ENCODE measurements around the gene THBS2. TPM values are rescaled to one million over a fixed set of nuclear protein-coding genes. Genes with fewer than 3 reads are reported as not detected.

The THBS2 gene
- total RNA-seq, 1 donor from 2014 or later = 0.13 TPM

GRCh38 chr6:169288591-169288990, 34.9 kb upstream of the THBS2 start:
- Mint-ChIP-seq H3K4me3 (no peak overlapping the region), H3K27ac (no peak overlapping the region), H3K36me3 (no peaks in the 10 kb centered on the region), H3K27me3 (ENCODE audit: insufficient read depth, low read depth) (peaks cover 2% of the 10 kb centered on the region), H3K9me3 (peaks cover 7% of the 10 kb centered on the region), H3K4me1 (peaks cover 13% of the 10 kb centered on the region)
- no peak for TF ChIP-seq EZH2 (IDR thresholded peaks at IDR 0.05)
- TF ChIP-seq, protein P1, sequence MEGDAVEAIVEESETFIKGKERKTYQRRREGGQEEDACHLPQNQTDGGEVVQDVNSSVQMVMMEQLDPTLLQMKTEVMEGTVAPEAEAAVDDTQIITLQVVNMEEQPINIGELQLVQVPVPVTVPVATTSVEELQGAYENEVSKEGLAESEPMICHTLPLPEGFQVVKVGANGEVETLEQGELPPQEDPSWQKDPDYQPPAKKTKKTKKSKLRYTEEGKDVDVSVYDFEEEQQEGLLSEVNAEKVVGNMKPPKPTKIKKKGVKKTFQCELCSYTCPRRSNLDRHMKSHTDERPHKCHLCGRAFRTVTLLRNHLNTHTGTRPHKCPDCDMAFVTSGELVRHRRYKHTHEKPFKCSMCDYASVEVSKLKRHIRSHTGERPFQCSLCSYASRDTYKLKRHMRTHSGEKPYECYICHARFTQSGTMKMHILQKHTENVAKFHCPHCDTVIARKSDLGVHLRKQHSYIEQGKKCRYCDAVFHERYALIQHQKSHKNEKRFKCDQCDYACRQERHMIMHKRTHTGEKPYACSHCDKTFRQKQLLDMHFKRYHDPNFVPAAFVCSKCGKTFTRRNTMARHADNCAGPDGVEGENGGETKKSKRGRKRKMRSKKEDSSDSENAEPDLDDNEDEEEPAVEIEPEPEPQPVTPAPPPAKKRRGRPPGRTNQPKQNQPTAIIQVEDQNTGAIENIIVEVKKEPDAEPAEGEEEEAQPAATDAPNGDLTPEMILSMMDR (IDR thresholded peaks at IDR 0.05) = no peak
- no peak for TF ChIP-seq EZH2phosphoT487 (IDR thresholded peaks at IDR 0.05)
- Histone ChIP-seq H4K20me1 (ENCODE audit: low read depth) (no peaks in the 10 kb centered on the region), H3K27ac (no peak overlapping the region), H3K4me2 (no peak overlapping the region), H3K79me2 (ENCODE audit: low read depth) (no peaks in the 10 kb centered on the region), H2AFZ (replicated peaks) (no peak overlapping the region), H3K36me3 (no peaks in the 10 kb centered on the region), H3F3A (ENCODE audit: low read depth) (no peaks in the 10 kb centered on the region), H3K4me3 (no peak overlapping the region), H3K9me3 (ENCODE audit: low read depth) (no peaks in the 10 kb centered on the region), H3K9ac (no peak overlapping the region), H3K4me1 (no peaks in the 10 kb centered on the region), H3K27me3 (no peaks in the 10 kb centered on the region)
- no peak for DNase-seq (ENCODE audit: low spot score)

DNA sequence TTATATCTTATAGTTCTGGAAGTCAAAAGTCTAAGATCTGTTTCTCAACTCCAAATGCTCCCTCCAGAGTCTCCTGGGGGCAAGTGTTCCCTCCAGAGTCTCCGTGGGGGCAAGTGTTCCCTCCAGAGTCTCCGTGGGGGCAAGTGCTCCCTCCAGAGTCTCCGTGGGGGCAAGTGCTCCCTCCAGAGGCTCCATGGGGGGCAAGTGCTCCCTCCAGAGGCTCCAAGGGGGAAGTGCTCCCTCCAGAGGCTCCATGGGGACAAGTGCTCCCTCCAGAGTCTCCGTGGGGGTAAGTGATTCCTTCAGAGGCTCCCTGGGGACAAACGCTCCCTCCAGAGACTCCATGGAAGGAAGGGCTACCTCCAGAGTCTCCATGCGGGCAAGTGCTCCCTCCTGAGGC, 34.0 kb upstream of the THBS2 start:
- Histone ChIP-seq H3F3A (ENCODE audit: low read depth) (no peaks in the 10 kb centered on the region), H3K9ac (no peak overlapping the region), H2AFZ (replicated peaks) (no peak overlapping the region), H3K4me1 (no peaks in the 10 kb centered on the region), H3K4me2 (no peak overlapping the region), H4K20me1 (ENCODE audit: low read depth) (no peaks in the 10 kb centered on the region), H3K79me2 (ENCODE audit: low read depth) (no peaks in the 10 kb centered on the region), H3K27ac (no peak overlapping the region), H3K4me3 (no peak overlapping the region), H3K27me3 (no peaks in the 10 kb centered on the region), H3K36me3 (no peaks in the 10 kb centered on the region), H3K9me3 (ENCODE audit: low read depth) (no peaks in the 10 kb centered on the region)
- H3K27ac Mint-ChIP-seq = no peak overlapping the region
- peaks cover 2% of the 10 kb centered on the region for H3K27me3 Mint-ChIP-seq (ENCODE audit: insufficient read depth, low read depth)
- no peaks in the 10 kb centered on the region for H3K36me3 Mint-ChIP-seq
- TF ChIP-seq, protein P1 (IDR thresholded peaks at IDR 0.05) = no peak
- no peak for TF ChIP-seq EZH2phosphoT487 (IDR thresholded peaks at IDR 0.05)
- no peak for TF ChIP-seq EZH2 (IDR thresholded peaks at IDR 0.05)
- H3K4me1 Mint-ChIP-seq = peaks cover 10% of the 10 kb centered on the region
- DNase-seq (ENCODE audit: low spot score) = no peak
- peaks cover 7% of the 10 kb centered on the region for H3K9me3 Mint-ChIP-seq
- H3K4me3 Mint-ChIP-seq = no peak overlapping the region

DNA sequence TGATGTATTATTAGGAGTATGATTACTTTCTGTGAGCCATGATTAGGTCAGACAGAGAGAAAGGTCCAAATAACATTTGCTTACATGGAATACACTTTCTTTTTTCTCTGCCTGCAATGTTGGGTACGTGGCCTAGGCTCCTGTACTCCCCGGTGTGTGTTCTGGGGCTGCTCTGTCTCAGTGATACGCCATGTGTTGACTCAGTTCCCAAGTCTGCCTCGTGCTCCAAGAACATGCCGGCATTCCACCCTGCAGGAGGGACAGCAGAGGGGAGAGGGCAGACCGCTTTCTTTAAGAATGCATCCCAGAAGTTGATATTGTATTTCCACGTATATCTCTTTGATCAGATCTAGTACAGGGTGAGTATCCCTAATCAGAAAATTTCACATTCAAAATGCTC, 33.3 kb upstream of the THBS2 start:
- TF ChIP-seq, protein P1 (IDR thresholded peaks at IDR 0.05) = no peak
- H3K9me3 Mint-ChIP-seq = peaks cover 7% of the 10 kb centered on the region
- peaks cover 3% of the 10 kb centered on the region for H3K4me1 Mint-ChIP-seq
- no peak overlapping the region for H3K4me3 Mint-ChIP-seq
- Histone ChIP-seq H3K9ac (no peak overlapping the region), H3K27me3 (no peaks in the 10 kb centered on the region), H3K27ac (no peak overlapping the region), H2AFZ (replicated peaks) (no peak overlapping the region), H3K4me3 (no peak overlapping the region), H3K4me2 (no peak overlapping the region), H3K9me3 (ENCODE audit: low read depth) (no peaks in the 10 kb centered on the region), H3K79me2 (ENCODE audit: low read depth) (no peaks in the 10 kb centered on the region), H3K4me1 (no peaks in the 10 kb centered on the region), H3K36me3 (no peaks in the 10 kb centered on the region), H4K20me1 (ENCODE audit: low read depth) (no peaks in the 10 kb centered on the region), H3F3A (ENCODE audit: low read depth) (no peaks in the 10 kb centered on the region)
- peaks cover 2% of the 10 kb centered on the region for H3K27me3 Mint-ChIP-seq (ENCODE audit: insufficient read depth, low read depth)
- H3K27ac Mint-ChIP-seq = peak overlapping the region; percentile 23
- no peaks in the 10 kb centered on the region for H3K36me3 Mint-ChIP-seq
- no peak for DNase-seq (ENCODE audit: low spot score)
